ENCODE data around the gene KSR1. TPM values are rescaled to one million over a fixed set of nuclear protein-coding genes. Genes with fewer than 3 reads are reported as not detected.

Gene KSR1
- total RNA-seq, 3 donors from 2014 or later, result 14.1 to 36.4 (median 24.0) TPM

DNA sequence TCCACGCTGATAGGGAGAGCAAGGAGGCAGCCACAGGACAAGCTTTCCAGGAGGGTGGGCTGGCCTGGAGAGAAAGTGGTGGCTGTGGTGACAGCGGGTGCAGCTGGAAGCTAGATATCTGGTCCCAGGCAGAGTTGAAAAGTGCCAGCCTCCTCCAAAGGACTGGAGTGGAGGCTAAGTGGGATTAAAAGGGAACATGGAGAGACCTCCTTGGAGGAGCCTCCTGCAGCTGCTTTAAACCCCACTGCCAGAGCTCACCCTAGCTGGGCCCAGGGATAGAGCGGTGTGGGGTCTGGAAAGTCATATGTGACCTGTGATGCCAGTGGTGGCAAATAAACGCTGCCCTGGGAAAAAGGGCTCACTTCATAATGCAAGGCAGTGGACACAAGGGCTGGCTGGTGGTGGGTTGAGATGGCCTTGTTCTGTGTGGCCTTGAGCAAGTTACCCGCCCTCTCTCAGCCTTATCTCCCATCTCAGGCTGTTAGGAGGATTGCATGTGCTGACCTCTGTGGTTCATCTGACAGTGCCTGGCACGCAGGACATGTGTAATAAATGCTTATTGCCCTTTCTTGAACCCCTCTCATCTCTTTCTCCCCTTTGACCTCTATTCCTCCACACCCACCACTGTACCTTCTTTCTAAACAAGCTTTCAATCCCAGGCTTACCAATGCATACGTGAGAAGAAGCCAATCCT, 113.8 kb downstream of the KSR1 start:
- H3K4me1 ChIP-seq, result no peaks in the 10 kb centered on the region
- no peaks in the 10 kb centered on the region for H3K9me3 ChIP-seq
- H3K4me3 ChIP-seq, result no peak overlapping the region
- no peaks in the 10 kb centered on the region for H3K36me3 ChIP-seq
- H3K27me3 ChIP-seq, result no peaks in the 10 kb centered on the region
- TF ChIP-seq POLR2A (IDR thresholded peaks at IDR 0.05) (no peak), POLR2AphosphoS5 (IDR thresholded peaks at IDR 0.05) (no peak)
- TF ChIP-seq, protein P1, sequence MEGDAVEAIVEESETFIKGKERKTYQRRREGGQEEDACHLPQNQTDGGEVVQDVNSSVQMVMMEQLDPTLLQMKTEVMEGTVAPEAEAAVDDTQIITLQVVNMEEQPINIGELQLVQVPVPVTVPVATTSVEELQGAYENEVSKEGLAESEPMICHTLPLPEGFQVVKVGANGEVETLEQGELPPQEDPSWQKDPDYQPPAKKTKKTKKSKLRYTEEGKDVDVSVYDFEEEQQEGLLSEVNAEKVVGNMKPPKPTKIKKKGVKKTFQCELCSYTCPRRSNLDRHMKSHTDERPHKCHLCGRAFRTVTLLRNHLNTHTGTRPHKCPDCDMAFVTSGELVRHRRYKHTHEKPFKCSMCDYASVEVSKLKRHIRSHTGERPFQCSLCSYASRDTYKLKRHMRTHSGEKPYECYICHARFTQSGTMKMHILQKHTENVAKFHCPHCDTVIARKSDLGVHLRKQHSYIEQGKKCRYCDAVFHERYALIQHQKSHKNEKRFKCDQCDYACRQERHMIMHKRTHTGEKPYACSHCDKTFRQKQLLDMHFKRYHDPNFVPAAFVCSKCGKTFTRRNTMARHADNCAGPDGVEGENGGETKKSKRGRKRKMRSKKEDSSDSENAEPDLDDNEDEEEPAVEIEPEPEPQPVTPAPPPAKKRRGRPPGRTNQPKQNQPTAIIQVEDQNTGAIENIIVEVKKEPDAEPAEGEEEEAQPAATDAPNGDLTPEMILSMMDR (IDR thresholded peaks at IDR 0.05), result no peak
- no peak for DNase-seq (ENCODE audit: low spot score in 2 of 2)
- intact Hi-C loops (cut with DNase I; ENCODE audit: low total_unique reads), result no loop called here
- H3K27ac ChIP-seq, result no peak overlapping the region

DNA sequence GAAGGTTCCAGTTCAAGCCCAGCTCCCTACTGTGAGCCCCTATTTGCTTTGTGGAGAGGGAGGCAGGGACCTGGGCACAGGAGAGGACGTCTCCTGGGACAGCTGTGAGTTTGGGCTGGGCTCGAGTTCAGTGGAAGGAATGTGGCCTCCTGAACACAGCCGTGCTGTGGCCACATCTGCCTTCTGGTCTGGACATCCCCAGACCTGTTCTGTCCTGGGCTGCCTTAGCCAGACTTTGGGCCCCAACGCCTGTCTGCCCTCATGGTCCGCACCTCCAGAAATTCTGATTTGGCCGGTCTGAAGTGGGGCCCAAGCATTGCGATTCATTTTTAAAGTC, 114.3 kb downstream of the KSR1 start:
- no peak overlapping the region for H3K27ac ChIP-seq
- no peaks in the 10 kb centered on the region for H3K27me3 ChIP-seq
- H3K36me3 ChIP-seq, result no peaks in the 10 kb centered on the region
- H3K9me3 ChIP-seq, result no peaks in the 10 kb centered on the region
- no peak for TF ChIP-seq POLR2A (IDR thresholded peaks at IDR 0.05)
- TF ChIP-seq POLR2AphosphoS5 (IDR thresholded peaks at IDR 0.05), result no peak
- TF ChIP-seq, protein P1 (IDR thresholded peaks at IDR 0.05), result no peak
- H3K4me3 ChIP-seq, result no peak overlapping the region
- no peaks in the 10 kb centered on the region for H3K4me1 ChIP-seq
- intact Hi-C loops (cut with DNase I; ENCODE audit: low total_unique reads), result no loop called here
- no peak for DNase-seq (ENCODE audit: low spot score in 2 of 2)

DNA sequence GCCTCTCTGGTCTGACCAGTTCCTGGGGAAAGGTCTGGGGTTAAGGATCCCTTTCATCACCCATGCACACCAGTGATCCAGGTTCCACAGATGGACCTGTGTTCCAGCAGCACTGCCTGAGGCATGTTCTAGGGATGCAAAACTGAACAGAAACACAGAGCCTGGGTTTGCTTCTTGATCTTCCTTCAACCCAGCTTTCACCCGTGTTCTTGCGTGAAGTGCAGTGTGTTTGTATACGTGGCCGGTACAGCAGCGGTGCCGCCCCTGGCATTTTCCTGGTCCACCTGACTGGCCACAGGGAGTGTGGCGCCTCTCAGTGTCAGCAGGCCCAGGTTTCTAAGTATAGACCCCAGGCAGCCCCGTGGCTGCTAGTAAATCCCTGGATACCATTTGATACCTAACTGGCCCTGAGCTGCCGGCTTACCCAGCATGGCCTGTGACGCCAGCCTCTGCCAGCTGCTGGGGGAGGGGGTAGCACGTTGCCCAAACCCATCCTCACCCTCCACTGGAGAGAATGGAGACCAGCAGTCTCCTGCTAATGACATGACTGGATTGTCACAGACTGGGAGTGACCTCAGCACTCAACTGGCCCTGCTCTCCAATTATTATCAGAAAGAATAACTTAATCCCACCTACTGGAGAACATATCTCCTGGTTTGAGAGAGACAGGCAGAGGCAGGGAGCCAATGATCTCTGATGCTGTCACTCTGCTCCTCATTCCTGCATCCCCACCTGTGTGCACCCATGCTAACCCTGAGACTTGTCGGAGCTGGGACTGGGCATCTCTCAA, 115.5 kb downstream of the KSR1 start:
- no peak overlapping the region for H3K4me3 ChIP-seq
- no peak overlapping the region for H3K27ac ChIP-seq
- H3K36me3 ChIP-seq, result no peaks in the 10 kb centered on the region
- no peak for DNase-seq (ENCODE audit: low spot score in 2 of 2)
- H3K27me3 ChIP-seq, result no peaks in the 10 kb centered on the region
- TF ChIP-seq POLR2AphosphoS5 (IDR thresholded peaks at IDR 0.05), result no peak
- TF ChIP-seq, protein P1 (IDR thresholded peaks at IDR 0.05), result no peak
- TF ChIP-seq POLR2A (IDR thresholded peaks at IDR 0.05), result no peak
- no peaks in the 10 kb centered on the region for H3K9me3 ChIP-seq
- intact Hi-C loops (cut with DNase I; ENCODE audit: low total_unique reads), result no loop called here
- H3K4me1 ChIP-seq, result no peaks in the 10 kb centered on the region

DNA sequence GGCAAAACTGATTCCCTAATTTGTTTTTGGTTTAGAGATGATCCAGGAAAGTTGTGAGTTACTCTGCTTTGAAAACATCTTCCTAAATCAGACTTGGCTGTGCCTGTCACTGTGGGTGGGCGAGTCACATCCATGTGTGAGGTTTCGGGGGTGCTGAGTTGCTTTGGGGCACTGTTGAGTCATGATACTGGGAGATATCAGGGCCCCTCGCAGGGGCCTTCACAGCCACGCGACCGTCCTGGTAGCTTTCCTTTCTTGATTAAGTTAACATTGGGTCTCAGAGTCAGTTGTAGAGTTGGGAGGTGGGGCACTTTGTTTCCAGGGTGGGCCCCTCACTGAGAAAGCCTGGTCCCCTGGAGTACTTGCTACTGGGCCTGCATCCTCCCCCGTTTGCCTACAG, 116.4 kb downstream of the KSR1 start:
- Histone ChIP-seq H3K4me1 (no peaks in the 10 kb centered on the region), H3K36me3 (no peaks in the 10 kb centered on the region), H3K9me3 (no peaks in the 10 kb centered on the region), H3K4me3 (no peak overlapping the region), H3K27me3 (no peaks in the 10 kb centered on the region), H3K27ac (no peak overlapping the region)
- intact Hi-C loops (cut with DNase I; ENCODE audit: low total_unique reads), result no loop called here
- TF ChIP-seq POLR2AphosphoS5 (IDR thresholded peaks at IDR 0.05) (no peak), POLR2A (IDR thresholded peaks at IDR 0.05) (no peak)
- TF ChIP-seq, protein P1 (IDR thresholded peaks at IDR 0.05), result no peak
- no peak for DNase-seq (ENCODE audit: low spot score in 2 of 2)

DNA sequence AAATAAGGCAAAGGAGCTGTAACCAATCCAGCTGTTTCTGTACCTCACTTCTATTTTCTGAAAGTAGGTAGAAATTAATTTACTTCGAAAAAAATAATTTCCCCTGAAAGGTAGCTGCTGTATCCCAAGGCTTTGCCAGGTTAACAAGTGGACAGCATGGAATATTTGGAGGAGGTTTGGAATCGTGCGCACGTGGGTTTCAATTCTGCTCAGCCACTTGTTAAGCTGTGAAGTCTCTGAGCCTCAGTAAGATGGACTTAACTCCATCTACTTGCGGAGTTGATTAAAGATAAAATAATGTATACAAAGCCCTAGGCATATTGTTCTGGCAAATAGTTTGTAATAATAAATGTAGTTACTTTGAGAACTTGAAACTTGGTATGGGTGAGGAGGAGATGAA, 117.3 kb downstream of the KSR1 start:
- Histone ChIP-seq H3K27ac (no peak overlapping the region), H3K4me1 (no peaks in the 10 kb centered on the region), H3K36me3 (no peaks in the 10 kb centered on the region), H3K9me3 (no peaks in the 10 kb centered on the region), H3K4me3 (no peak overlapping the region), H3K27me3 (no peaks in the 10 kb centered on the region)
- no peak for DNase-seq (ENCODE audit: low spot score in 2 of 2)
- intact Hi-C loops (cut with DNase I; ENCODE audit: low total_unique reads), result no loop called here
- TF ChIP-seq POLR2AphosphoS5 (IDR thresholded peaks at IDR 0.05) (no peak), POLR2A (IDR thresholded peaks at IDR 0.05) (no peak)
- TF ChIP-seq, protein P1 (IDR thresholded peaks at IDR 0.05), result no peak

Data from breast epithelium (tissue), 4 donors.